Measurements from ENCODE around the gene PAK6. TPM values are rescaled to one million over a fixed set of nuclear protein-coding genes. Genes with fewer than 3 reads are reported as not detected.
A peak's percentile ranks its signal among the peaks of the same experiment; 100 is the strongest.

PAK6 gene
- polyA plus RNA-seq, 1 of the 3 experiments (the other 2 are of a cell fraction) = 0.07 TPM

DNA sequence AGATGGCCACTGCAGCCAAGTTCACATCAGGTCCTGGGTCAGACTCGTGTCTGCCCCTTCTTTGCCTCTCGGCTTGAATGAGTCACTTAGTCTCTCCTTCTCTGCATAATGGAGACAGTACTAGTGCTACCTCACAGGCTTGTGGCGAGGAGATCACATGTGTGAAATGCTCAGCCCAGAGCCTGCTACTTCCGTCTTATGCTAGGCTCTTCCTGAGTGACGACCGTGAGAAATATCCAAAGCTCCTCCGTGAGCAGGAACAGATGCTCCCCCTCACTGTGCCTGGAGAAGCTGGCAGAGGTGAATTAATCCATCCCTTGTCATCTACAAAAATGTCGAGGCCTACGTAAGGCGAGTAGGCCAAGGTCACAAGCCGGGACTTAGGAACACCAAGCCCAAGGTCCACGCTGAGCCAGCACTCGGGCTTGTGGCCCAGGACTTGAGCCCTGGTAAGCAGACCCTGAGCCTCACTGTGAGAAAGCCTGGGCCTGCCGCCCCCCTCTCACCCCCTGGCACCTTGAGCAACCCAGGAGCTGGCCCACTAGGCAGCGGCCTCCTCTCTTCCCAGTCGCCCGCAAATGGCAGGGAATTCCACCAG lies 17.9 kb downstream of the PAK6 start:
- Histone ChIP-seq H3K4me1 (ENCODE audit: control insufficient read depth in 1 of 2, insufficient read depth in 2 of 2, low read depth in 1 of 2, low read length in 1 of 2) (peaks cover 0 to 8% of the 10 kb centered on the region in 2 experiments; a peak in 1 of 4 replicates), H3K9ac (no peak overlapping the region), H4K20me1 (ENCODE audit: insufficient read depth) (no peaks in the 10 kb centered on the region), H3K27me3 (ENCODE audit: insufficient read depth) (peaks cover 21% of the 10 kb centered on the region), H3K4me2 (no peak overlapping the region), H3K9me2 (no peaks in the 10 kb centered on the region), H3K4me3 (ENCODE audit: low read depth in 2 of 2, low read length in 1 of 2) (no peak overlapping the region), H2AFZ (ENCODE audit: low read depth) (no peak overlapping the region), H3K27ac (ENCODE audit: low read depth in 2 of 2, low read length in 1 of 2) (no peak overlapping the region), H3K79me2 (ENCODE audit: insufficient read depth) (no peaks in the 10 kb centered on the region), H3F3A (replicated peaks; ENCODE audit: insufficient read depth) (peaks cover 4% of the 10 kb centered on the region), H3K36me3 (replicated peaks in 1 of 2; ENCODE audit: control insufficient read depth in 1 of 2, insufficient read depth in 2 of 2, low read length in 1 of 2) (no peaks in the 10 kb centered on the region), H3K9me3 (no peaks in the 10 kb centered on the region)
- WGBS (ENCODE audit: low lambda C conversion rate) = 100% methylated on average over 4 of the region's 17 CpGs
- POLR2A ChIA-PET = no interaction called here
- CTCF ChIA-PET = interaction anchor here (1.0 to 34.5 kb wide), 4 partner anchors 14 to 81 kb away, joined by 3 to 868 read pairs (median 364); no protein-coding TSS in a partner anchor
- DNase-seq = no peak
- no peak for TF ChIP-seq GATA2 (CRISPR knock-in tag; IDR thresholded peaks at IDR 0.05)
- no peak for TF ChIP-seq JUND (IDR thresholded peaks at IDR 0.05)
- TF ChIP-seq, protein P1, sequence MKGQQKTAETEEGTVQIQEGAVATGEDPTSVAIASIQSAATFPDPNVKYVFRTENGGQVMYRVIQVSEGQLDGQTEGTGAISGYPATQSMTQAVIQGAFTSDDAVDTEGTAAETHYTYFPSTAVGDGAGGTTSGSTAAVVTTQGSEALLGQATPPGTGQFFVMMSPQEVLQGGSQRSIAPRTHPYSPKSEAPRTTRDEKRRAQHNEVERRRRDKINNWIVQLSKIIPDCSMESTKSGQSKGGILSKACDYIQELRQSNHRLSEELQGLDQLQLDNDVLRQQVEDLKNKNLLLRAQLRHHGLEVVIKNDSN (IDR thresholded peaks at IDR 0.05; ENCODE audit: borderline replicate concordance, low read depth) = no peak
- TF ChIP-seq NFIC (IDR thresholded peaks at IDR 0.05; ENCODE audit: borderline replicate concordance) = no peak
- TF ChIP-seq MAX (IDR thresholded peaks at IDR 0.05; ENCODE audit: low read depth) = no peak
- TF ChIP-seq YY1 (IDR thresholded peaks at IDR 0.05; ENCODE audit: low read depth) = no peak
- TF ChIP-seq MXI1 (IDR thresholded peaks at IDR 0.05; ENCODE audit: low read depth, low read length) = no peak
- no peak for TF ChIP-seq CHD2 (IDR thresholded peaks at IDR 0.05; ENCODE audit: low read length, partially characterized antibody)
- no peak for TF ChIP-seq TCF12 (IDR thresholded peaks at IDR 0.05)
- no peak for TF ChIP-seq FOXM1 (IDR thresholded peaks at IDR 0.05; ENCODE audit: low read depth)

DNA sequence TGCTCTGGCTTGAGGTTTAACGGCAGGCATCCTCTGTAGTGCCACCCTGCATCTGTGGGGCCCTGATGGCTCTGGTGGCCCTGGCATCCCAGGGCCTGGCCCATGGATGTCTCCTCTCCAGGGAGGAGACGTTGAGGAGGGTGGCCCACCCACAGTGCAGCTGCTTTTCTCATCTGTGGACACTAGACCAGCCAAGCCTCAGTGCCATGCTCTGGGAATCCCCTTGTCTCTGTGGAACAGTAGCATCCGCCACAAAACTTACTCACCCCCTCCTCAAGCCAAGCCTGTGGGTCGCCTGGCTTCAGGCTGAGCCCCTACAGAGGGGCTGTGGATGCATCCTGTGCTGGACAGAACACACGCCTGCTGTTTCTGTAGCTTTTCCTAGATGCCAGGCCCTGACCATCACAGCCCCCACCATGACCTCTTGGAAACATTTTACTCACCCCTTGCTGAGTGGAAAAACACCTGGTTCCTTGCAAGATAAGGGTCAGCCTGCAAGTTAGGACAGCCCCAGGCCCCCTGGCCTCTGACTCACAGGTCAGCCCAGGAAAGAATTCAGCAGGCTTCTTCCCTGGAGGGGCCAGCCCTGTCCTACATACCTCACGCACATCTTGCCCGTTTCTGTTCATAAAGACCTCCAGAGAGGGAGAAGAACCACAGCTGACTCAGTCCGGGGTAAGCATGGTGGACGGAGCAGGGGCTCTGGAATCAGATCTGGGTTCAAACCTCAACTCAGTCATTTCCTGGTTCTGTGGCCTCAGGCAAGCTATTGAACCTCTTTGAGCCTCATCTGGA lies 19.0 kb downstream of the PAK6 start:
- no peaks in the 10 kb centered on the region for H3K9me2 ChIP-seq
- H3K27me3 ChIP-seq (ENCODE audit: insufficient read depth) = peaks cover 17% of the 10 kb centered on the region
- no peak for TF ChIP-seq USF2 (IDR thresholded peaks at IDR 0.05; ENCODE audit: borderline replicate concordance, low read depth, low read length)
- TF ChIP-seq GABPA (IDR thresholded peaks at IDR 0.05; ENCODE audit: low read depth) = no peak
- TF ChIP-seq, protein P1 (IDR thresholded peaks at IDR 0.05; ENCODE audit: borderline replicate concordance, low read depth) = no peak
- TF ChIP-seq, protein P2, sequence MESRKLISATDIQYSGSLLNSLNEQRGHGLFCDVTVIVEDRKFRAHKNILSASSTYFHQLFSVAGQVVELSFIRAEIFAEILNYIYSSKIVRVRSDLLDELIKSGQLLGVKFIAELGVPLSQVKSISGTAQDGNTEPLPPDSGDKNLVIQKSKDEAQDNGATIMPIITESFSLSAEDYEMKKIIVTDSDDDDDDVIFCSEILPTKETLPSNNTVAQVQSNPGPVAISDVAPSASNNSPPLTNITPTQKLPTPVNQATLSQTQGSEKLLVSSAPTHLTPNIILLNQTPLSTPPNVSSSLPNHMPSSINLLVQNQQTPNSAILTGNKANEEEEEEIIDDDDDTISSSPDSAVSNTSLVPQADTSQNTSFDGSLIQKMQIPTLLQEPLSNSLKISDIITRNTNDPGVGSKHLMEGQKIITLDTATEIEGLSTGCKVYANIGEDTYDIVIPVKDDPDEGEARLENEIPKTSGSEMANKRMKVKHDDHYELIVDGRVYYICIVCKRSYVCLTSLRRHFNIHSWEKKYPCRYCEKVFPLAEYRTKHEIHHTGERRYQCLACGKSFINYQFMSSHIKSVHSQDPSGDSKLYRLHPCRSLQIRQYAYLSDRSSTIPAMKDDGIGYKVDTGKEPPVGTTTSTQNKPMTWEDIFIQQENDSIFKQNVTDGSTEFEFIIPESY (IDR thresholded peaks at IDR 0.05; ENCODE audit: borderline replicate concordance, low read depth) = no peak
- 0 out of 2 replicates have a peak, but pooled peaks have one; percentile 16 for TF ChIP-seq TCF12 (IDR thresholded peaks at IDR 0.05)
- WGBS (ENCODE audit: low lambda C conversion rate) = 93% methylated on average over 3 of the region's 9 CpGs
- H3K79me2 ChIP-seq (ENCODE audit: insufficient read depth) = no peaks in the 10 kb centered on the region
- no peak overlapping the region for H2AFZ ChIP-seq (ENCODE audit: low read depth)
- H3K9ac ChIP-seq = no peak overlapping the region
- H3K4me1 ChIP-seq (ENCODE audit: control insufficient read depth in 1 of 2, insufficient read depth in 2 of 2, low read depth in 1 of 2, low read length in 1 of 2) = peaks cover 0 to 8% of the 10 kb centered on the region in 2 experiments; a peak in 1 of 4 replicates
- no peak overlapping the region for H3K27ac ChIP-seq (ENCODE audit: low read depth in 2 of 2, low read length in 1 of 2)
- H3K4me2 ChIP-seq = no peak overlapping the region
- no peak overlapping the region for H3K4me3 ChIP-seq (ENCODE audit: low read depth in 2 of 2, low read length in 1 of 2)
- peaks cover 4% of the 10 kb centered on the region for H3F3A ChIP-seq (replicated peaks; ENCODE audit: insufficient read depth)
- no peaks in the 10 kb centered on the region for H3K9me3 ChIP-seq
- H3K36me3 ChIP-seq (replicated peaks in 1 of 2; ENCODE audit: control insufficient read depth in 1 of 2, insufficient read depth in 2 of 2, low read length in 1 of 2) = no peaks in the 10 kb centered on the region
- POLR2A ChIA-PET = no interaction called here
- DNase-seq = no peak
- no peaks in the 10 kb centered on the region for H4K20me1 ChIP-seq (ENCODE audit: insufficient read depth)
- CTCF ChIA-PET = interaction anchor here (1.0 to 34.5 kb wide), 4 partner anchors 12 to 80 kb away, joined by 3 to 868 read pairs (median 364); no protein-coding TSS in a partner anchor
